ENCODE measurements around the gene MAP4K3. TPM values are rescaled to one million over a fixed set of nuclear protein-coding genes. Genes with fewer than 3 reads are reported as not detected.

Gene MAP4K3
- polyA plus RNA-seq, 1 donor from 2014 or later, result 1.1 TPM

DNA sequence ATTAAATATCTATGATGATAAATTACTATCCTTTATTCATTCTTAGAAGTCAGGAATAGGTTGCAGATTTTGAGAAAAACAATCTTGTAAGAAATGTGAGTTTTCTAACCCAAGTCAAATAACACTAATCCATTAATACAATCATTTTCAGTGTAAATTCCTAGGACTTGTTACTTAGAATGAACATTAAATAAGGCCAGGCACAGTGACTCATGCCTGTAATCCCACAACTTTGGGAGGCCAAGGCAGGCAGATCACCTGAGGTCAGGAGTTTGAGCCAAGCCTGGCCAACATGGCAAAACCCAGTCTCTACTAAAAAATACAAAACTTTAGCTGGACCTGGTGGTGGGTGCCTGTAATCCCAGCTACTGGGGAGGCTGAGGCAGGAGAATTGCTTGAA, 147.5 kb downstream of the MAP4K3 start:
- Mint-ChIP-seq H3K27me3 (no peaks in the 10 kb centered on the region), H3K4me1 (peaks cover 0 to 3% (median 0%) of the 10 kb centered on the region in 3 donors), H3K9me3 (no peaks in the 10 kb centered on the region), H3K36me3 (peaks cover 3% of the 10 kb centered on the region), H3K27ac (no peak overlapping the region), H3K4me3 (no peak overlapping the region)

DNA sequence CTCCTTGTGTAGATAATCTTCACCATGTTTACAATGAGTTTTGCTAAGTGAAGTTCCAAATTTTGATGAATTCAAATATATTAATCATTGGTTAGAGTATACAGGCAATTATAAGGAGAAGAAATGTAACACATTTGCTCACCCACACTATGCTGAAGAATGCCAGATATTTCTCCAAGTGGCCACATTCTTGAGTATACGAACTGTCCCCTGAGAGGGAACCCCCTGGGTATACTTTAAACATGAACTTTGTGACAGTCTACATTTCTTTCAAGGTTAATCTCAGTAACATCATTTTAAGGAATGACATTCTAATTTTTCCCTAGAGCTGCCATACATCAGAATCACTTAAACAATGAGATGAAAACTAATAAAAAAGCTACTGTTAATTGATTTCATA, 153.5 kb downstream of the MAP4K3 start:
- Mint-ChIP-seq H3K27me3 (no peaks in the 10 kb centered on the region), H3K36me3 (peaks cover 6% of the 10 kb centered on the region), H3K4me1 (peaks cover 0 to 4% (median 3%) of the 10 kb centered on the region in 3 donors), H3K27ac (no peak overlapping the region), H3K4me3 (no peak overlapping the region), H3K9me3 (no peaks in the 10 kb centered on the region)

GRCh38 chr2:39281391-39281790, 155.7 kb downstream of the MAP4K3 start:
- no peaks in the 10 kb centered on the region for H3K27me3 Mint-ChIP-seq
- H3K4me3 Mint-ChIP-seq, result no peak overlapping the region
- no peak overlapping the region for H3K27ac Mint-ChIP-seq
- peaks cover 9% of the 10 kb centered on the region for H3K36me3 Mint-ChIP-seq
- H3K4me1 Mint-ChIP-seq, result peaks cover 0 to 4% (median 0%) of the 10 kb centered on the region in 3 donors
- H3K9me3 Mint-ChIP-seq, result no peaks in the 10 kb centered on the region

GRCh38 chr2:39275016-39275415, 162.1 kb downstream of the MAP4K3 start:
- Mint-ChIP-seq H3K27ac (no peak overlapping the region), H3K27me3 (no peaks in the 10 kb centered on the region), H3K4me3 (no peak overlapping the region), H3K36me3 (peaks cover 6% of the 10 kb centered on the region), H3K9me3 (no peaks in the 10 kb centered on the region), H3K4me1 (no peaks in the 10 kb centered on the region)

- Mint-ChIP-seq H3K4me1 (peaks cover 11 to 16% (median 15%) of the 10 kb centered on the region in 3 donors), H3K27ac (no peak overlapping the region), H3K27me3 (no peaks in the 10 kb centered on the region), H3K4me3 (no peak overlapping the region), H3K9me3 (no peaks in the 10 kb centered on the region), H3K36me3 (peaks cover 3% of the 10 kb centered on the region)
Observed at GRCh38 chr2:39269941-39270340, 167.1 kb downstream of the MAP4K3 start.

DNA sequence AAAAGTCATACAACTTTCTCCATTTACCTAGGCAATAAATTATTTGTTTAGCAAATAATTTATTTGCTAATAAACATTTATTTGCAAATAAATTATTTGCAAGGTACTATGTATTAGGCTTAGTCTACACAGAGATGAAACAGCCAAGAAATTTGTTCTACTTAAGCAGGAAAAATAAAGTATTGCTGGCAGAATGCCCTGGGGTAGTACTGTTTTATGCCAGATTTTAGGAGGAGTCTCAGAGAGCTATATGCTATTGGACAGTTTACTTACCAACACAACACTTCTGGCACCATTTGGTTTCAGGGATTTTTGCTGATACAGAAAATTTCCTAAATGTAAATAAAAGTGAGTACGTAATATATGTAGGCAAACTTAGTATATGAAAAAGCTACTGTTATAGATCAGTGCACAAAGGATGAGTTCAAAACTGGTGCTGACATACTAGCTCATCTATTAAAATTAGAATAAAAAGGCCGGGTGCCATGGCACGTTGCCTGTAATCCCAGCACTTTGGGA, 170.1 kb downstream of the MAP4K3 start:
- no peak overlapping the region for H3K27ac Mint-ChIP-seq
- H3K4me3 Mint-ChIP-seq, result no peak overlapping the region
- H3K9me3 Mint-ChIP-seq, result no peaks in the 10 kb centered on the region
- no peaks in the 10 kb centered on the region for H3K27me3 Mint-ChIP-seq
- H3K36me3 Mint-ChIP-seq, result peaks cover 3% of the 10 kb centered on the region
- peaks cover 15 to 28% (median 22%) of the 10 kb centered on the region in 3 donors for H3K4me1 Mint-ChIP-seq

- peaks cover 15 to 28% (median 22%) of the 10 kb centered on the region in 3 donors for H3K4me1 Mint-ChIP-seq
- peaks cover 3% of the 10 kb centered on the region for H3K36me3 Mint-ChIP-seq
- H3K4me3 Mint-ChIP-seq, result peak overlapping the region in 3 of 4 donors; percentile 1 to 38 (median 26)
- peak overlapping the region; percentile 1 to 74 (median 3) for H3K27ac Mint-ChIP-seq
- H3K27me3 Mint-ChIP-seq, result no peaks in the 10 kb centered on the region
- no peaks in the 10 kb centered on the region for H3K9me3 Mint-ChIP-seq
Observed at GRCh38 chr2:39266139-39266805, 170.8 kb downstream of the MAP4K3 start.

- Mint-ChIP-seq H3K4me1 (peaks cover 15 to 28% (median 22%) of the 10 kb centered on the region in 3 donors), H3K27me3 (no peaks in the 10 kb centered on the region), H3K27ac (peak overlapping the region in 1 of 3 donors; percentile 65), H3K9me3 (no peaks in the 10 kb centered on the region), H3K36me3 (peaks cover 3% of the 10 kb centered on the region), H3K4me3 (peak overlapping the region in 2 of 4 donors; percentile 83 to 86)
Observed at GRCh38 chr2:39265315-39265714, 171.8 kb downstream of the MAP4K3 start.

GRCh38 chr2:39264733-39265132, 172.4 kb downstream of the MAP4K3 start:
- peak overlapping the region in 1 of 3 donors; percentile 65 for H3K27ac Mint-ChIP-seq
- H3K27me3 Mint-ChIP-seq, result no peaks in the 10 kb centered on the region
- H3K9me3 Mint-ChIP-seq, result no peaks in the 10 kb centered on the region
- H3K36me3 Mint-ChIP-seq, result peaks cover 3% of the 10 kb centered on the region
- H3K4me3 Mint-ChIP-seq, result peak overlapping the region in 3 of 4 donors; percentile 6 to 86 (median 83)
- peaks cover 15 to 28% (median 22%) of the 10 kb centered on the region in 3 donors for H3K4me1 Mint-ChIP-seq

- Mint-ChIP-seq H3K36me3 (no peaks in the 10 kb centered on the region), H3K27me3 (no peaks in the 10 kb centered on the region), H3K4me1 (peaks cover 6 to 14% (median 8%) of the 10 kb centered on the region in 3 donors)
Observed at GRCh38 chr2:39260087-39260486, 177.0 kb downstream of the MAP4K3 start.

GRCh38 chr2:39256040-39256439, 181.0 kb downstream of the MAP4K3 start:
- H3K27ac Mint-ChIP-seq, result no peak overlapping the region
- H3K27me3 Mint-ChIP-seq, result no peaks in the 10 kb centered on the region
- peaks cover 7% of the 10 kb centered on the region for H3K36me3 Mint-ChIP-seq
- peaks cover 2 to 9% (median 7%) of the 10 kb centered on the region in 3 donors for H3K9me3 Mint-ChIP-seq
- no peaks in the 10 kb centered on the region for H3K4me1 Mint-ChIP-seq
- H3K4me3 Mint-ChIP-seq, result no peak overlapping the region

More at GRCh38 chr2:39260087-39260486, 177.0 kb downstream of the MAP4K3 start:
- Mint-ChIP-seq H3K27ac (no peak overlapping the region), H3K9me3 (no peaks in the 10 kb centered on the region), H3K4me3 (no peak overlapping the region)

DNA sequence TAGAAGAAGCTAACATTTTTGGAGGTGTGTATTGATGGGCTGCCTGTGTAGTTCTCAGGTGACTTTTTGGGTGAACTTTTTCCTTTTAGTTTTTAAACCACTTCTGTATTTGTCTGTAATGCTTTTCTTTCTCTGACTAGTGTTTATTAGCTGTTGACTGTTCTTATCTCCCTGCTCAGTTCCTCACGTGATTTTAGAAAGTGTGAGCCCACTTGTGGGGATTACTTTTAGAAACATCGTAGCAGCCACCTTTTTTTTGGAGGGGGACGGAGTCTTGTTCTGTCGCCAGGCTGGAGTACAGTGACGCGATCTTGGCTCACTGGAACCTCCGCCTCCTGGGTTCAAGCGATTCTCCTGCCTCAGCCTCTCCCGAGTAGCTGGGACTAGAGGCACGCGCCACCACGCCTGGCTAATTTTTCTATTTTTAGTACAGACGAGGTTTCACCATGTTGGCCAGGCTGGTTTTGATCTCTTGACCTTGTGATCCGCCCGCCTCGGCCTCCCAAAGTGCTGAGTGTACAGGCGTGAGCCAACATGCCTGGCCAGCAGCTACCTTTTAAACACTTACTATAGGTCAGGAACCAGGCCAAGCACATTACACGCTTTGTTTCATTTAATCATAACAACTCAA, 184.1 kb downstream of the MAP4K3 start:
- H3K4me3 Mint-ChIP-seq, result no peak overlapping the region
- H3K27me3 Mint-ChIP-seq, result no peaks in the 10 kb centered on the region
- H3K9me3 Mint-ChIP-seq, result peaks cover 2 to 9% (median 7%) of the 10 kb centered on the region in 3 donors
- no peak overlapping the region for H3K27ac Mint-ChIP-seq
- H3K36me3 Mint-ChIP-seq, result peaks cover 7% of the 10 kb centered on the region
- no peaks in the 10 kb centered on the region for H3K4me1 Mint-ChIP-seq

GRCh38 chr2:39247512-39248043, 189.5 kb downstream of the MAP4K3 start:
- peaks cover 10 to 15% (median 12%) of the 10 kb centered on the region in 3 donors for H3K4me1 Mint-ChIP-seq
- H3K27ac Mint-ChIP-seq, result no peak overlapping the region
- no peak overlapping the region for H3K4me3 Mint-ChIP-seq
- no peaks in the 10 kb centered on the region for H3K27me3 Mint-ChIP-seq
- peaks cover 2 to 9% (median 5%) of the 10 kb centered on the region in 3 donors for H3K9me3 Mint-ChIP-seq
- peaks cover 2% of the 10 kb centered on the region for H3K36me3 Mint-ChIP-seq

DNA sequence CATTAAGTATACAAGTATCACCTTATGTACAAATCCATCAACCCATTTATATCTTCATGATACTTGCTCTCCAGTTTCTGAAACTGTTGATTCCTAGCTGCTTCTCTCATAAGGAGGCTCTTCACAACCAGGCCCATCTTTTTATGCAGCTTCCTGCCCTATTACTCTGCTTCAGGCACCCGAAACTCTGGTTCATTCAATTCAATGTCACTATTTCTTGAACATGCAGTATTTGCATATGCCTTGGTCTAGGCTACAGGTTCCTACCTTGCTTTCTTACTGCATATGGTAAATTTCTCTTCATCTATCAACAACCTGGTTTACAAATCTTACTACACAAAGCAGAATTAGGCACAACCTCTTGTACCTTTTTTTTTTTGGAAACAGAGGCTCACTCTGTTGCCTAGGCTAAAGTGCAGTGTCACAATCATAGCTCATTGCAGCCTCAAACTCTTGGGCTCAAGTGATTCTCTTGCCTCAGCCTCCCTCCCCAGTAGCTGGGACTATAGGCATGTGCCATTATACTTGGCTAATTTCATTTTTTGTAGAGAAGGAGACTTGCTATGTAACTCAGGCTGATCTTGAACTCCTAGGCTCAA, 190.6 kb downstream of the MAP4K3 start:
- H3K27ac Mint-ChIP-seq, result peak overlapping the region in 1 of 3 donors; percentile 0
- peaks cover 2 to 4% (median 4%) of the 10 kb centered on the region in 3 donors for H3K9me3 Mint-ChIP-seq

More for the DNA sequence above, 190.6 kb downstream of the MAP4K3 start:
- Mint-ChIP-seq H3K4me1 (peaks cover 10 to 15% (median 14%) of the 10 kb centered on the region in 3 donors), H3K27me3 (no peaks in the 10 kb centered on the region), H3K4me3 (peak overlapping the region in 2 of 4 donors; percentile 35 to 72), H3K36me3 (peaks cover 1% of the 10 kb centered on the region)

All from IgD-negative memory B cell (primary cell).